Measurements from ENCODE around the gene EMC8. TPM values are rescaled to one million over a fixed set of nuclear protein-coding genes. Genes with fewer than 3 reads are reported as not detected.
"Not testable (repeated sequence)": the region's sequence is repeated elsewhere in the genome, so short reads cannot be mapped to it uniquely, and the experiment has no call there.

Gene EMC8
- total and polyA plus RNA-seq, 2 of the 8 experiments (the other 6 are each of a cell fraction or from before 2014, with no cell fraction given), result 52.2 to 69.7 TPM

GRCh38 chr16:85837654-85838053 is 38.3 kb upstream of the EMC8 start:
- H3K9me3 ChIP-seq (ENCODE audit: insufficient read depth in 2 of 2, low read depth in 1 of 2, low read length in 1 of 2); H3K36me3 ChIP-seq (ENCODE audit: control insufficient read depth in 2 of 4, insufficient read depth in 4 of 4, low read length in 3 of 4); H2BK5ac ChIP-seq (ENCODE audit: low read depth, low read length); H3K18ac ChIP-seq (ENCODE audit: extremely low read depth, low read length); H2AFZ ChIP-seq (ENCODE audit: low read length); H2BK20ac ChIP-seq (ENCODE audit: low read length); H3K23me2 ChIP-seq (ENCODE audit: low read depth, low read length); H2AK5ac ChIP-seq (ENCODE audit: low read depth, low read length); H2BK12ac ChIP-seq (ENCODE audit: low read depth, low read length); H2BK15ac ChIP-seq (ENCODE audit: low read length); H4K8ac ChIP-seq (ENCODE audit: extremely low read depth, insufficient read depth, low read length); H3K4me2 ChIP-seq (ENCODE audit: insufficient read depth in 1 of 2, low read depth in 2 of 2, low read length in 2 of 2); H3K79me1 ChIP-seq (ENCODE audit: low read depth, low read length); H3K56ac ChIP-seq (replicated peaks; ENCODE audit: insufficient read length, low read depth, low read length); H3K4me3 ChIP-seq (ENCODE audit: extremely low read depth in 1 of 4, insufficient read depth in 2 of 4, low read depth in 3 of 4, low read length in 4 of 4); H3K4me1 ChIP-seq (replicated peaks in 1 of 4; ENCODE audit: control insufficient read depth in 3 of 4, insufficient read depth in 4 of 4, low read length in 3 of 4); H2BK120ac ChIP-seq (replicated peaks; ENCODE audit: low read depth, low read length); FAIRE-seq; H3K4ac ChIP-seq (replicated peaks; ENCODE audit: insufficient read length, low read depth, low read length); H3K27me3 ChIP-seq (replicated peaks in 1 of 4; ENCODE audit: control insufficient read depth in 3 of 4, extremely low read depth in 1 of 4, insufficient read depth in 3 of 4, low read length in 3 of 4); POLR2A ChIA-PET (ENCODE audit: partially characterized antibody); H3K14ac ChIP-seq (ENCODE audit: insufficient read length); H4K5ac ChIP-seq (ENCODE audit: insufficient read length, low read depth, low read length); H3K27ac ChIP-seq (ENCODE audit: low read depth, low read length); H4K91ac ChIP-seq (replicated peaks; ENCODE audit: insufficient read length, low read length); H3K23ac ChIP-seq (ENCODE audit: insufficient read length); DNase-seq (ENCODE audit: low read depth in 1 of 2, low spot score in 2 of 2); H3K79me2 ChIP-seq (ENCODE audit: control insufficient read depth in 1 of 2, insufficient read depth in 2 of 2, low read length in 2 of 2); H3K9ac ChIP-seq (replicated peaks in 1 of 4; ENCODE audit: extremely low read depth in 1 of 4, low read depth in 3 of 4, low read length in 3 of 4); H4K20me1 ChIP-seq (replicated peaks in 1 of 2; ENCODE audit: control insufficient read depth in 1 of 2, insufficient read depth in 2 of 2, low read length in 2 of 2): not testable (repeated sequence)
- CTCF ChIA-PET (ENCODE audit: partially characterized antibody), result interaction anchor here (1.1 to 2.8 kb wide), 3 partner anchors 16 to 22 kb away, joined by 4 to 17 read pairs (median 7); no protein-coding TSS in a partner anchor
- 79% methylated on average over 4 of the region's 4 CpGs; no CpG with 5 or more reads in 1 of the 2 experiments for whole genome bisulfite sequencing, 2 experiments (ENCODE audit: extremely low coverage in 1 of 2, insufficient coverage in 1 of 2, insufficient read length in 1 of 2, insufficient replicate concordance in 2 of 2, low coverage in 1 of 2, low lambda C conversion rate in 2 of 2, missing lambda C conversion rate in 1 of 2)

All from H1 (cell line).